NCI-H526 (cell line): ENCODE measurements around the gene RBM48.
"Not testable (repeated sequence)": the region's sequence is repeated elsewhere in the genome, so short reads cannot be mapped to it uniquely, and the experiment has no call there.

Source experiments
- DNase-seq, 2 experiments: peaks; one replicate each; lab custom pipeline; 2025; lab: John Stamatoyannopoulos, UW

RBM48 gene

GRCh38 chr7:92545116-92545515, 16.5 kb downstream of the RBM48 start:
- DNase-seq, result not testable (repeated sequence)

GRCh38 chr7:92546856-92547497, 18.4 kb downstream of the RBM48 start:
- DNase-seq, result no peak

GRCh38 chr7:92547579-92547978, 19.0 kb downstream of the RBM48 start:
- DNase-seq, result no peak

GRCh38 chr7:92550194-92550593, 21.6 kb downstream of the RBM48 start:
- DNase-seq, result no peak

GRCh38 chr7:92557249-92557648, 28.7 kb downstream of the RBM48 start:
- DNase-seq, result no peak

- DNase-seq, result no peak
Measured at GRCh38 chr7:92557808-92558362, 29.3 kb downstream of the RBM48 start.

- DNase-seq, result no peak
Measured at GRCh38 chr7:92560602-92561001, 32.0 kb downstream of the RBM48 start.

- no peak for DNase-seq
Measured at GRCh38 chr7:92563345-92563744, 34.8 kb downstream of the RBM48 start.

GRCh38 chr7:92567460-92567859, 38.9 kb downstream of the RBM48 start:
- no peak for DNase-seq

GRCh38 chr7:92569137-92569536, 40.5 kb downstream of the RBM48 start:
- DNase-seq, result no peak

GRCh38 chr7:92576296-92576695, 47.7 kb downstream of the RBM48 start:
- no peak for DNase-seq

- no peak for DNase-seq
Measured at GRCh38 chr7:92582948-92583347, 54.4 kb downstream of the RBM48 start.

- DNase-seq, result no peak
Measured at GRCh38 chr7:92584953-92585352, 56.4 kb downstream of the RBM48 start.

- no peak for DNase-seq
Measured at GRCh38 chr7:92586403-92586802, 57.8 kb downstream of the RBM48 start.

- no peak for DNase-seq
Measured at GRCh38 chr7:92586841-92587240, 58.2 kb downstream of the RBM48 start.
